ENCODE results near the gene HSPB1. TPM values are rescaled to one million over a fixed set of nuclear protein-coding genes. Genes with fewer than 3 reads are reported as not detected.

Gene HSPB1
- total and polyA plus RNA-seq, 2 experiments from 2014 or later = 48.1 to 437 TPM

DNA sequence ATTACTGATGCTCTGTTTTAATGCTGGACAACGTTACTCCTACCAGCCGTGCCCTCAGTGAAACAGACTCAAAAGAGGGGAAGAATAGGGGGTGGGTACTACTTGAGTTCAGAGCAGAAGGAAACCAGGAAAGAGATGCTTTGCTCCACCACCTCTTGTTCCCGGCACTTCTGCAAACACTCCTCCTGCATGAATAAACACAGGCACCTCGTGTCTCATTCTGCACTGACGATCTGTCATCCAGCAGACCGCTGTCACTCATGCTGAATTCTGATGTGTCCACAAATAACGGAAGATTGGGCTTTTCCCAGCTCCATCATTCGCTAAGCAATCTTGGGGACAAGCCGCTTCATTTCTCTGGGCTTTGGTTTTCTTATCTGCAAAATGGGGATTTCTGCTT lies 29.6 kb downstream of the HSPB1 start:
- peaks cover 40% of the 10 kb centered on the region for H3K4me1 Mint-ChIP-seq
- Histone ChIP-seq H3F3A (replicated peaks; ENCODE audit: low read depth) (peaks cover 35% of the 10 kb centered on the region), H3K4me2 (no peak overlapping the region), H3K27me3 (ENCODE audit: insufficient read depth) (no peaks in the 10 kb centered on the region), H4K20me1 (replicated peaks; ENCODE audit: insufficient read depth) (peaks cover 83% of the 10 kb centered on the region), H3K4me3 (no peak overlapping the region), H2AFZ (no peak overlapping the region), H3K4me1 (ENCODE audit: insufficient read depth) (peaks cover 7% of the 10 kb centered on the region), H3K9me2 (ENCODE audit: insufficient read depth) (no peaks in the 10 kb centered on the region), H3K27ac (ENCODE audit: low read depth) (no peak overlapping the region; the same call in 1 of the 2 replicates), H3K36me3 (ENCODE audit: insufficient read depth) (peaks cover 28% of the 10 kb centered on the region; the same call in 1 of the 2 replicates), H3K79me2 (replicated peaks; ENCODE audit: insufficient read depth) (peaks cover 99% of the 10 kb centered on the region)
- peaks cover 7% of the 10 kb centered on the region for H3K27me3 Mint-ChIP-seq (ENCODE audit: insufficient read depth, low read depth, poor library complexity)
- no peak for ATAC-seq
- no peaks in the 10 kb centered on the region for H3K9me3 Mint-ChIP-seq
- H3K27ac Mint-ChIP-seq = no peak overlapping the region
- TF ChIP-seq EZH2 (IDR thresholded peaks at IDR 0.05; ENCODE audit: low read depth, unreplicated experiment) (no peak), NANOG (IDR thresholded peaks at IDR 0.05; ENCODE audit: borderline replicate concordance) (no peak), ZNF114 (CRISPR knock-in tag; IDR thresholded peaks at IDR 0.05) (no peak), CREB1 (CRISPR knock-in tag; IDR thresholded peaks at IDR 0.05; ENCODE audit: low read depth) (no peak), STAT1 (IDR thresholded peaks at IDR 0.05; ENCODE audit: unreplicated experiment) (no peak)
- TF ChIP-seq, protein P1, sequence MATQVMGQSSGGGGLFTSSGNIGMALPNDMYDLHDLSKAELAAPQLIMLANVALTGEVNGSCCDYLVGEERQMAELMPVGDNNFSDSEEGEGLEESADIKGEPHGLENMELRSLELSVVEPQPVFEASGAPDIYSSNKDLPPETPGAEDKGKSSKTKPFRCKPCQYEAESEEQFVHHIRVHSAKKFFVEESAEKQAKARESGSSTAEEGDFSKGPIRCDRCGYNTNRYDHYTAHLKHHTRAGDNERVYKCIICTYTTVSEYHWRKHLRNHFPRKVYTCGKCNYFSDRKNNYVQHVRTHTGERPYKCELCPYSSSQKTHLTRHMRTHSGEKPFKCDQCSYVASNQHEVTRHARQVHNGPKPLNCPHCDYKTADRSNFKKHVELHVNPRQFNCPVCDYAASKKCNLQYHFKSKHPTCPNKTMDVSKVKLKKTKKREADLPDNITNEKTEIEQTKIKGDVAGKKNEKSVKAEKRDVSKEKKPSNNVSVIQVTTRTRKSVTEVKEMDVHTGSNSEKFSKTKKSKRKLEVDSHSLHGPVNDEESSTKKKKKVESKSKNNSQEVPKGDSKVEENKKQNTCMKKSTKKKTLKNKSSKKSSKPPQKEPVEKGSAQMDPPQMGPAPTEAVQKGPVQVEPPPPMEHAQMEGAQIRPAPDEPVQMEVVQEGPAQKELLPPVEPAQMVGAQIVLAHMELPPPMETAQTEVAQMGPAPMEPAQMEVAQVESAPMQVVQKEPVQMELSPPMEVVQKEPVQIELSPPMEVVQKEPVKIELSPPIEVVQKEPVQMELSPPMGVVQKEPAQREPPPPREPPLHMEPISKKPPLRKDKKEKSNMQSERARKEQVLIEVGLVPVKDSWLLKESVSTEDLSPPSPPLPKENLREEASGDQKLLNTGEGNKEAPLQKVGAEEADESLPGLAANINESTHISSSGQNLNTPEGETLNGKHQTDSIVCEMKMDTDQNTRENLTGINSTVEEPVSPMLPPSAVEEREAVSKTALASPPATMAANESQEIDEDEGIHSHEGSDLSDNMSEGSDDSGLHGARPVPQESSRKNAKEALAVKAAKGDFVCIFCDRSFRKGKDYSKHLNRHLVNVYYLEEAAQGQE (IDR thresholded peaks at IDR 0.05; ENCODE audit: unreplicated experiment) = no peak
- TF ChIP-seq, protein P2, sequence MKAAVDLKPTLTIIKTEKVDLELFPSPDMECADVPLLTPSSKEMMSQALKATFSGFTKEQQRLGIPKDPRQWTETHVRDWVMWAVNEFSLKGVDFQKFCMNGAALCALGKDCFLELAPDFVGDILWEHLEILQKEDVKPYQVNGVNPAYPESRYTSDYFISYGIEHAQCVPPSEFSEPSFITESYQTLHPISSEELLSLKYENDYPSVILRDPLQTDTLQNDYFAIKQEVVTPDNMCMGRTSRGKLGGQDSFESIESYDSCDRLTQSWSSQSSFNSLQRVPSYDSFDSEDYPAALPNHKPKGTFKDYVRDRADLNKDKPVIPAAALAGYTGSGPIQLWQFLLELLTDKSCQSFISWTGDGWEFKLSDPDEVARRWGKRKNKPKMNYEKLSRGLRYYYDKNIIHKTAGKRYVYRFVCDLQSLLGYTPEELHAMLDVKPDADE (IDR thresholded peaks at IDR 0.05) = no peak
- DNase-seq (ENCODE audit: low spot score) = no peak
- peaks cover 78% of the 10 kb centered on the region for H3K36me3 Mint-ChIP-seq (ENCODE audit: low read depth)
- no peak overlapping the region for H3K4me3 Mint-ChIP-seq

DNA sequence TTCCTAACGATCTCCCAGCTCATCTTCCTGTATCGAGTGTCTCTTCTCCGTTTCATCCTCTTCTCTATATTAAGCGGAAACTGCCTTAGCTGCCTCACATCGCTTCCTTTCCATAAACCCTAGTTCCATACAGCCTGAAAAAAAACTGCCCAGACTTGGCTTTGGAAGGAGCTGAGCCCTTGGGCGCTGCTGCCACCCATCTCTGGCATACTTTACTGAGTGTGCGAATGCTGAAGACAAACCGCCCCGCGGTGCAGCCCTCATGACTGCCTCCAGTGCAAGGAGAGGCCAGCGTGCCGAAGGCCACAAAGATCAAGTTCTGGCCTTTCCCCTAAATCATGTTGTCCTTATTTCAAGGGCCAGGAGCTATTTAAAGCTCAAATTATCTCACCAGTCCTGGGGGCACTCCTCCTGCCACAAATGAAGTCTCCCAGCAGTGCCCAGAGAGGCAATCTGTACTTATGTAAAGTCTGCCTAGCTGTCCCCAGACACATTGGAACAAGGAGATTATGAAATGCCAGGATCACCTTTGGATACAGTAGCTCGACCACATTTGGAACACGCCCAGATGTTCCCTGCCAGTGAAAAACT lies 31.1 kb downstream of the HSPB1 start:
- Histone ChIP-seq H3K27me3 (ENCODE audit: insufficient read depth) (no peaks in the 10 kb centered on the region), H3K4me1 (ENCODE audit: insufficient read depth) (peaks cover 10% of the 10 kb centered on the region), H3K4me3 (no peak overlapping the region), H3K27ac (ENCODE audit: low read depth) (peak overlapping the region; percentile 66; the same call in 1 of the 2 replicates), H3K79me2 (replicated peaks; ENCODE audit: insufficient read depth) (peaks cover 100% of the 10 kb centered on the region), H3K36me3 (ENCODE audit: insufficient read depth) (peaks cover 15% of the 10 kb centered on the region; the same call in 1 of the 2 replicates), H3F3A (replicated peaks; ENCODE audit: low read depth) (peaks cover 29% of the 10 kb centered on the region), H3K9me2 (ENCODE audit: insufficient read depth) (no peaks in the 10 kb centered on the region), H2AFZ (no peak overlapping the region), H3K4me2 (no peak overlapping the region), H4K20me1 (replicated peaks; ENCODE audit: insufficient read depth) (peaks cover 87% of the 10 kb centered on the region)
- Mint-ChIP-seq H3K27me3 (ENCODE audit: insufficient read depth, low read depth, poor library complexity) (peaks cover 7% of the 10 kb centered on the region), H3K4me1 (peaks cover 49% of the 10 kb centered on the region), H3K36me3 (ENCODE audit: low read depth) (peaks cover 79% of the 10 kb centered on the region), H3K9me3 (no peaks in the 10 kb centered on the region), H3K4me3 (no peak overlapping the region), H3K27ac (peak overlapping the region; percentile 34; the same call in 1 of the 2 replicates)
- DNase-seq (ENCODE audit: low spot score) (no peak), ATAC-seq (no peak)
- TF ChIP-seq, protein P3, sequence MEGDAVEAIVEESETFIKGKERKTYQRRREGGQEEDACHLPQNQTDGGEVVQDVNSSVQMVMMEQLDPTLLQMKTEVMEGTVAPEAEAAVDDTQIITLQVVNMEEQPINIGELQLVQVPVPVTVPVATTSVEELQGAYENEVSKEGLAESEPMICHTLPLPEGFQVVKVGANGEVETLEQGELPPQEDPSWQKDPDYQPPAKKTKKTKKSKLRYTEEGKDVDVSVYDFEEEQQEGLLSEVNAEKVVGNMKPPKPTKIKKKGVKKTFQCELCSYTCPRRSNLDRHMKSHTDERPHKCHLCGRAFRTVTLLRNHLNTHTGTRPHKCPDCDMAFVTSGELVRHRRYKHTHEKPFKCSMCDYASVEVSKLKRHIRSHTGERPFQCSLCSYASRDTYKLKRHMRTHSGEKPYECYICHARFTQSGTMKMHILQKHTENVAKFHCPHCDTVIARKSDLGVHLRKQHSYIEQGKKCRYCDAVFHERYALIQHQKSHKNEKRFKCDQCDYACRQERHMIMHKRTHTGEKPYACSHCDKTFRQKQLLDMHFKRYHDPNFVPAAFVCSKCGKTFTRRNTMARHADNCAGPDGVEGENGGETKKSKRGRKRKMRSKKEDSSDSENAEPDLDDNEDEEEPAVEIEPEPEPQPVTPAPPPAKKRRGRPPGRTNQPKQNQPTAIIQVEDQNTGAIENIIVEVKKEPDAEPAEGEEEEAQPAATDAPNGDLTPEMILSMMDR (conservative IDR thresholded peaks at IDR 0.05; ENCODE audit: low read depth in 2 of 2) = no peak
- no peak for TF ChIP-seq STAT1 (IDR thresholded peaks at IDR 0.05; ENCODE audit: unreplicated experiment)
- TF ChIP-seq, protein P1 (IDR thresholded peaks at IDR 0.05; ENCODE audit: unreplicated experiment) = no peak
- no peak for TF ChIP-seq ZNF114 (CRISPR knock-in tag; IDR thresholded peaks at IDR 0.05)
- no peak for TF ChIP-seq NANOG (IDR thresholded peaks at IDR 0.05; ENCODE audit: borderline replicate concordance)
- TF ChIP-seq EZH2phosphoT487 (IDR thresholded peaks at IDR 0.05; ENCODE audit: unreplicated experiment) = no peak
